Fibroblast of the aortic adventitia (primary cell): ENCODE results near the gene NFX1. TPM values are rescaled to one million over a fixed set of nuclear protein-coding genes. Genes with fewer than 3 reads are reported as not detected.

Experiments used
- DNase-seq: peaks from one replicate; pipeline ENCODE4 v3.0.0-alpha.2; 2010; ENCODE audit warnings: low read depth
- H3K4me3 ChIP-seq: 2 replicates; pipeline ENCODE4 v1.5.1; 2011; ENCODE audit warnings: low read depth, mild to moderate bottlenecking, control low read depth, low read length, moderate library complexity
- CTCF ChIP-seq: IDR thresholded peaks from 2 replicates; pipeline ENCODE4 v1.5.1; 2011; ENCODE audit warnings: mild to moderate bottlenecking, low read length, control low read depth, inconsistent platforms; ENCODE audit not compliant: insufficient read depth
- total RNA-seq: library from RNA; depleted of rRNA; stranded (reverse); fragments of >200 nt; gene quantifications from 2 replicates; pipeline ENCODE4 v1.2.3, GENCODE V29; 2012; ENCODE audit warnings: low replicate concordance

The NFX1 gene
- total RNA-seq, 1 donor = 37.2 TPM

DNA sequence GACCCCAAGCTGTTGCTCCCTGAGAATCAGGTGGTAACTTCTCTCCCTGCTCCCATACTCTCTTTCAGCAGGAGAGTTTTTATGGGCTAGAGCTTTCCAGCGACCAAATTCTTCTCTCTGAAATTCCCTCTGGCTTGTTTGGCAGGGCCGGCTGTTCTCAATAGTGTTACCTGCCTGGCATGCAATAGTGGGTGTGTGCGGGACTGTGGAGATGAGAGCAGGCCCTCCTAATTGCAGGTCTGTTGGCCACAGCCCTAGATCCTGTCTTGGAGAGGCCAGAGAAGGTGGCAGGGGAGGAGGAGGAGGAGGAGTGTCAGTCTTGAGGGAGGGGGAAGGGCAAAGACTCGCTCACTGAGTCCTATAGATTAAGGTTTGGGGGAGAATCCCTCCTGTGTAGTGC lies 82.6 kb downstream of the NFX1 start:
- no peak for DNase-seq
- TF ChIP-seq CTCF = no peak
- H3K4me3 ChIP-seq = no peak overlapping the region

GRCh38 chr9:33374190-33374589 lies 83.9 kb downstream of the NFX1 start:
- no peak for DNase-seq
- TF ChIP-seq CTCF = no peak

DNA sequence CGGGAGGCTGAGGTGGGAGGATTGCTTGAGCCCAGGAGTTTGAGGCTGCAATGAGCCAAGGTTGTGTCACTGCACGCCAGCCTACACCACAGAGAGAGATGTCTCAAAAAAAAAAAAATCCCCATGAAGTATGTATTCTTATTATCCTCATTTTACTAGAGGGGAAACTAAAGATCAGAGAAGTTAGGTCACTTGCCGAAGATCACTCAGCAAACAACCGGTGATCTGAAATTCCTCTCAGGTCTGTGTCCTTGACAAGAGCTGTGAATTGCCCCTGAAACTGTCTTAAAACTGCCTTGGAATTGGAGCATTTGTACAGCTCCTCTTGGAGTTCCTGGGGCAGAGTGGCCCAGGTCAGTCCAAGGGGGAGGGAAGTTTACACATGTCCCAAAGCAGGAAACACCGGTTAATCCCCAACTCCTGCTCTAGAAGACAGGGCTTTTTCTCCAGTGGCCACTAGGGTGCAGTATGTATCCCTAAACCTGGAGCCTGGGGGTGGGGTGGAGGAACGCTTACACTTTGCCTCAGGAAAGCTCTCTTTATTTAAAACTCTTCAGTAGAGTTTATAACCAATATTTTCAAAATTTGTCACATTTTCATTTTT lies 84.4 kb downstream of the NFX1 start:
- peak; percentile 91 for TF ChIP-seq CTCF

More at GRCh38 chr9:33374190-33374589, 83.9 kb downstream of the NFX1 start:
- H3K4me3 ChIP-seq = no peak overlapping the region

GRCh38 chr9:33375238-33375840 lies 85.0 kb downstream of the NFX1 start:
- TF ChIP-seq CTCF = no peak
- H3K4me3 ChIP-seq = no peak overlapping the region
- DNase-seq = no peak

More for the DNA sequence above, 84.4 kb downstream of the NFX1 start:
- DNase-seq = peak; percentile 81
- no peak overlapping the region for H3K4me3 ChIP-seq

- TF ChIP-seq CTCF = no peak
- no peak for DNase-seq
- H3K4me3 ChIP-seq = no peak overlapping the region
Measured at GRCh38 chr9:33375841-33376321, 85.6 kb downstream of the NFX1 start.

DNA sequence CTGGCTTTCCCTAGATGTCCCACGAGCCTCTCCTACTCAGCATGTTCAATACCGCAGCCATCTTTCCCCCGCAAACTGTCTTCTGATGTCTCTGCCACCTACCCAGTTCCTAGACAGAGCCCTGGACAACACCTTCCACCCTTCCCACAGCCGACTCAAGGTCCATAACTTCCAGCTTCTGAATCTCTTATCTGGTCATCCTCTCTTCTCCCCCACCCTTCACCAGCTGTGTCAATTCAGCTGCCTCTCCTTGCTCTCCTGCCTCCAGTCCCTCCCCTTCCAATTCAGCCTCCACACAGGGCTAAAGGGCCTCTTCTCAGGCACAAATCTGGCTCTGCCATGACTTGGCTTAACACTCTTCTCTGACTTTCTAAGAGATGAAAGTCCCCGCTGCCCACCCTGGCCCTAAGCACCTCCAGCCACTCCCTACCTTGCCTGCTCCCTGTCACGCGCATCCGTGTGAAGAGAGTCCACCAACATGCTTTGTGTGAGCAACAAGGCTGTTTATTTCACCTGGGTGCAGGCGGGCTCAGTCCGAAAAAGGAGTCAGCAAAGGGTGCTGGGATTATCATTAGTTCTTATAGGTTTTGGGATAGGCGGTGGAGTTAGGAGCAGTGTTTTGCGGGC lies 86.9 kb downstream of the NFX1 start:
- no peak for TF ChIP-seq CTCF
- DNase-seq = no peak
- H3K4me3 ChIP-seq = no peak overlapping the region
